IMR-90 (cell line): ENCODE results near the gene IRAK1. TPM values are rescaled to one million over a fixed set of nuclear protein-coding genes. Genes with fewer than 3 reads are reported as not detected.

Experiments
- ATAC-seq: fragments of 200-7000 bp; cut with Tn5 transposase; 2 replicates; pipeline ENCODE4 v1.9.1; 2020; ENCODE audit warnings: low read depth, mild to moderate bottlenecking, moderate library complexity
- BruUV-seq: library from RNA; stranded (reverse); fragments of 400-500 nt; replicated peaks from 2 replicates; lab custom pipeline; 2021; lab: Mats Ljungman, UMichigan
- CTCF ChIA-PET: fragments of 300-600 bp; formaldehyde crosslinking; extraction: SDS; loops from one replicate; lab custom pipeline; 2021; ENCODE audit warnings: antibody characterized with exemption; lab: Yijun Ruan, JAX
- POLR2A ChIA-PET: fragments of 300-600 bp; sonication (Branson Sonifier 250); formaldehyde crosslinking; loops from one replicate; lab custom pipeline; 2022; ENCODE audit warnings: antibody characterized with exemption; ENCODE audit not compliant: unreplicated experiment; lab: Charles Lee
- DNase-seq: peaks from one replicate; pipeline ENCODE4 v3.0.0; 2013
- H2AFZ ChIP-seq: replicated peaks from 2 replicates; pipeline ENCODE3; 2013; ENCODE audit warnings: low read length, mild to moderate bottlenecking; ENCODE audit not compliant: poor library complexity
- H2AK5ac ChIP-seq: 2 replicates; pipeline ENCODE4 v1.6.1; 2013; ENCODE audit warnings: low read depth, low read length, inconsistent platforms
- H2AK9ac ChIP-seq: replicated peaks from 2 replicates; pipeline ENCODE3; 2013; ENCODE audit warnings: mild to moderate bottlenecking, low read depth, low read length, moderate library complexity; ENCODE audit not compliant: poor library complexity
- H2BK120ac ChIP-seq: 2 replicates; pipeline ENCODE4 v1.6.1; 2013; ENCODE audit warnings: low read depth, low read length, inconsistent platforms
- H2BK15ac ChIP-seq: 3 replicates; pipeline ENCODE4 v1.6.1; 2013; ENCODE audit warnings: low read depth, low read length, inconsistent platforms
- H2BK20ac ChIP-seq: 2 replicates; pipeline ENCODE4 v1.6.1; 2013; ENCODE audit warnings: low read depth, mild to moderate bottlenecking, inconsistent platforms, low read length, moderate library complexity
- H2BK5ac ChIP-seq: 2 replicates; pipeline ENCODE4 v1.6.1; 2013; ENCODE audit warnings: mild to moderate bottlenecking, low read depth, low read length, inconsistent platforms; ENCODE audit not compliant: poor library complexity, severe bottlenecking
- H3K14ac ChIP-seq: replicated peaks from 2 replicates; pipeline ENCODE4 v1.6.1; 2013; ENCODE audit warnings: low read depth, low read length, inconsistent platforms
- H3K18ac ChIP-seq: 2 replicates; pipeline ENCODE4 v1.6.1; 2013; ENCODE audit warnings: low read depth, low read length, control low read depth
- H3K23ac ChIP-seq: 2 replicates; pipeline ENCODE4 v1.6.1; 2013; ENCODE audit warnings: low read depth, low read length, inconsistent platforms
- H3K27ac ChIP-seq: 2 replicates; pipeline ENCODE4 v1.5.1; 2013; ENCODE audit warnings: mild to moderate bottlenecking, control low read depth, low read length; ENCODE audit not compliant: insufficient read depth
- H3K27me3 ChIP-seq: 2 replicates; pipeline ENCODE4 v1.6.1; 2013; ENCODE audit warnings: low read length; ENCODE audit not compliant: control insufficient read depth, insufficient read depth
- H3K36me3 ChIP-seq: 2 replicates; pipeline ENCODE4 v1.6.1; 2013; ENCODE audit warnings: low read length, mixed read lengths; ENCODE audit not compliant: control insufficient read depth, insufficient read depth
- H3K4ac ChIP-seq: 2 replicates; pipeline ENCODE4 v1.6.1; 2013; ENCODE audit warnings: low read depth, low read length, inconsistent platforms
- H3K4me1 ChIP-seq: 2 replicates; pipeline ENCODE4 v1.6.1; 2013; ENCODE audit warnings: low read length, mixed read lengths; ENCODE audit not compliant: control insufficient read depth, insufficient read depth
- H3K4me2 ChIP-seq: 2 replicates; pipeline ENCODE4 v1.6.1; 2013; ENCODE audit warnings: low read depth, mild to moderate bottlenecking, control low read depth, low read length, moderate library complexity
- H3K4me3 ChIP-seq: 2 replicates; pipeline ENCODE4 v1.5.1; 2013; ENCODE audit warnings: low read depth, mild to moderate bottlenecking, control low read depth, low read length, moderate library complexity; ENCODE audit not compliant: insufficient read depth
- H3K56ac ChIP-seq: 2 replicates; pipeline ENCODE4 v1.6.1; 2013; ENCODE audit warnings: low read length, inconsistent platforms; ENCODE audit not compliant: insufficient read depth; ENCODE audit errors: extremely low read depth
- H3K79me1 ChIP-seq, 2 experiments: 2 replicates each; pipeline ENCODE4 v1.6.1; 2013; ENCODE audit warnings: low read length in 2 of 2, inconsistent platforms in 1 of 2, low read depth in 1 of 2
- H3K9ac ChIP-seq: 2 replicates; pipeline ENCODE4 v1.6.1; 2013; ENCODE audit warnings: low read depth, low read length, control low read depth
- H3K9me1 ChIP-seq: 2 replicates; pipeline ENCODE4 v1.6.1; 2013; ENCODE audit warnings: low read length, inconsistent platforms; ENCODE audit not compliant: insufficient read depth
- H3K9me3 ChIP-seq: 2 replicates; pipeline ENCODE4 v1.6.1; 2013; ENCODE audit warnings: low read length; ENCODE audit not compliant: control insufficient read depth, insufficient read depth
- H4K20me1 ChIP-seq: 2 replicates; pipeline ENCODE4 v1.6.1; 2013; ENCODE audit warnings: low read length, inconsistent platforms; ENCODE audit not compliant: insufficient read depth
- H4K5ac ChIP-seq: 2 replicates; pipeline ENCODE4 v1.6.1; 2013; ENCODE audit warnings: mild to moderate bottlenecking, low read depth, low read length, control low read depth
- H4K8ac ChIP-seq, 2 experiments: 2 replicates each; pipeline ENCODE4 v1.6.1; 2013; ENCODE audit warnings: low read depth in 2 of 2, low read length in 2 of 2, control low read depth in 1 of 2, inconsistent platforms in 1 of 2
- H4K91ac ChIP-seq: 2 replicates; pipeline ENCODE4 v1.6.1; 2013; ENCODE audit warnings: low read depth, low read length, inconsistent platforms; ENCODE audit not compliant: insufficient read depth
- BHLHE40 ChIP-seq: fragments of 150-350 bp; IDR thresholded peaks from 2 replicates; pipeline ENCODE4 v1.6.1; 2016; ENCODE audit warnings: mild to moderate bottlenecking, low read depth, low read length
- CEBPB ChIP-seq: IDR thresholded peaks from 2 replicates; pipeline ENCODE4 v1.6.1; 2012; ENCODE audit warnings: low read depth, low read length, improper control_type of control experiment
- CHD1 ChIP-seq: IDR thresholded peaks from 2 replicates; pipeline ENCODE4 v1.6.1; 2012; ENCODE audit warnings: low read depth, low read length, improper control_type of control experiment
- ELK1 ChIP-seq: fragments of 150-350 bp; IDR thresholded peaks from 2 replicates; pipeline ENCODE4 v1.6.1; 2016; ENCODE audit warnings: low read depth, mild to moderate bottlenecking, low read length, moderate library complexity, borderline replicate concordance
- FOS ChIP-seq: fragments of 150-350 bp; IDR thresholded peaks from 2 replicates; pipeline ENCODE4 v1.6.1; 2016; ENCODE audit warnings: low read depth, low read length
- MAFK ChIP-seq: IDR thresholded peaks from 2 replicates; pipeline ENCODE4 v1.6.1; 2012; ENCODE audit warnings: low read depth, low read length, improper control_type of control experiment
- MAZ ChIP-seq: IDR thresholded peaks from 2 replicates; pipeline ENCODE4 v1.6.1; 2012; ENCODE audit warnings: low read depth, mild to moderate bottlenecking, low read length, improper control_type of control experiment, moderate library complexity, borderline replicate concordance
- MXI1 ChIP-seq: IDR thresholded peaks from 2 replicates; pipeline ENCODE4 v1.6.1; 2012; ENCODE audit warnings: low read depth, mild to moderate bottlenecking, low read length, moderate library complexity, borderline replicate concordance
- POLR2A ChIP-seq: IDR thresholded peaks from 2 replicates; pipeline ENCODE4 v1.6.1; 2012; ENCODE audit warnings: mild to moderate bottlenecking, low read depth, low read length
- RAD21 ChIP-seq: IDR thresholded peaks from 2 replicates; pipeline ENCODE4 v1.6.1; 2012; ENCODE audit warnings: low read length, improper control_type of control experiment
- RCOR1 ChIP-seq: IDR thresholded peaks from 2 replicates; pipeline ENCODE4 v1.6.1; 2012; ENCODE audit warnings: mild to moderate bottlenecking, low read length, improper control_type of control experiment; ENCODE audit not compliant: insufficient replicate concordance
- RFX5 ChIP-seq: IDR thresholded peaks from 2 replicates; pipeline ENCODE4 v1.8.0; 2012; ENCODE audit warnings: low read depth, mild to moderate bottlenecking, low read length, moderate library complexity
- SMC3 ChIP-seq: fragments of 150-350 bp; IDR thresholded peaks from 2 replicates; pipeline ENCODE4 v1.6.1; 2016; ENCODE audit warnings: low read depth, mild to moderate bottlenecking, antibody characterized with exemption, low read length, moderate library complexity
- USF2 ChIP-seq: fragments of 150-350 bp; IDR thresholded peaks from 2 replicates; pipeline ENCODE4 v1.6.1; 2017; ENCODE audit warnings: mild to moderate bottlenecking, antibody characterized with exemption, low read length, low read depth
- WGBS, 2 experiments: methylation state at CpG; one replicate each; pipeline versions ENCODE4 v1.1.5 to v1.1.7; 2013; ENCODE audit warnings: missing lambda C conversion rate in 2 of 2; ENCODE audit not compliant: insufficient read length in 1 of 2; ENCODE audit errors: extremely low coverage in 2 of 2; 5-methylcytosine and 5-hydroxymethylcytosine counted together
- dilution Hi-C: fragments of 300-500 bp; cut with HindIII; formaldehyde crosslinking; loops from one replicate; pipeline ENCODE4 v1.14.3; 2018; ENCODE audit warnings: low sequenced_read_pairs; ENCODE audit not compliant: unreplicated experiment
- in situ Hi-C: fragments of 300-500 bp; cut with MboI; formaldehyde crosslinking; loops from 3 replicates; pipeline ENCODE4 v1.14.3; 2019; ENCODE audit warnings: low sequenced_read_pairs, inconsistent platforms, mixed read lengths
- intact Hi-C: fragments of 100-400 bp; cut with micrococcal nuclease; formaldehyde crosslinking; loops from 2 replicates; pipeline ENCODE4 v1.10.0; 2022
- polyA plus RNA-seq, 3 experiments: library from polyadenylated mRNA; depleted of rRNA; stranded (reverse); fragments of >200 nt; gene quantifications; 2 replicates each; pipeline ENCODE4 v1.2.3, GENCODE V29; 2012; ENCODE audit warnings: low replicate concordance in 1 of 3
- total RNA-seq: library from RNA; depleted of rRNA; stranded (reverse); fragments of >200 nt; gene quantifications from 2 replicates; pipeline ENCODE4 v1.2.3, GENCODE V29; 2012
- TF ChIP-seq, protein P1 (sequence below): conservative IDR thresholded peaks from 2 replicates; pipeline ENCODE4 v1.5.1; 2012; ENCODE audit warnings: mild to moderate bottlenecking, low read depth, low read length, improper control_type of control experiment

The IRAK1 gene
- total and polyA plus RNA-seq, 2 of the 4 experiments (the other 2 are of a cell fraction): 33.3 to 50.2 TPM

GRCh38 chrX:153981771-153982533 lies 37.8 kb downstream of the IRAK1 start:
- Histone ChIP-seq H2AK9ac (peak overlapping the region; percentile 70), H2BK120ac (no peak overlapping the region), H3K56ac (no peak overlapping the region), H3K9me1 (no peaks in the 10 kb centered on the region), H3K4me1 (no peaks in the 10 kb centered on the region), H2BK15ac (no peak overlapping the region), H4K8ac (no peak overlapping the region), H3K4me3 (no peak overlapping the region), H3K4me2 (no peak overlapping the region), H3K36me3 (no peaks in the 10 kb centered on the region; the same call in 1 of the 2 replicates), H4K20me1 (no peaks in the 10 kb centered on the region), H3K14ac (no peak overlapping the region), H2BK20ac (no peak overlapping the region), H3K9me3 (peaks cover 4% of the 10 kb centered on the region; the same call in 1 of the 2 replicates), H3K27ac (no peak overlapping the region), H3K9ac (no peak overlapping the region), H4K91ac (no peak overlapping the region), H3K4ac (no peak overlapping the region), H3K79me1 (no peaks in the 10 kb centered on the region), H2AK5ac (no peak overlapping the region), H3K23ac (no peak overlapping the region), H3K18ac (no peak overlapping the region), H2AFZ (no peak overlapping the region), H3K27me3 (no peaks in the 10 kb centered on the region; the same call in 1 of the 2 replicates), H2BK5ac (no peak overlapping the region), H4K5ac (no peak overlapping the region)
- DNase-seq: no peak
- intact Hi-C loops (no loop called here), dilution Hi-C loops (no loop called here), in situ Hi-C loops (no loop called here)
- WGBS, 2 experiments: 89% methylated on average over 40 of the region's 52 CpGs; no CpG with 5 or more reads in 1 of the 2 experiments
- ChIA-PET CTCF (no interaction called here), POLR2A (no interaction called here)
- ATAC-seq: no peak
- no TSS peak for BruUV-seq
- no peak for TF ChIP-seq BHLHE40
- no peak for TF ChIP-seq RFX5
- TF ChIP-seq CEBPB: no peak
- no peak for TF ChIP-seq CHD1
- no peak for TF ChIP-seq USF2
- TF ChIP-seq POLR2A: no peak
- TF ChIP-seq, protein P1, sequence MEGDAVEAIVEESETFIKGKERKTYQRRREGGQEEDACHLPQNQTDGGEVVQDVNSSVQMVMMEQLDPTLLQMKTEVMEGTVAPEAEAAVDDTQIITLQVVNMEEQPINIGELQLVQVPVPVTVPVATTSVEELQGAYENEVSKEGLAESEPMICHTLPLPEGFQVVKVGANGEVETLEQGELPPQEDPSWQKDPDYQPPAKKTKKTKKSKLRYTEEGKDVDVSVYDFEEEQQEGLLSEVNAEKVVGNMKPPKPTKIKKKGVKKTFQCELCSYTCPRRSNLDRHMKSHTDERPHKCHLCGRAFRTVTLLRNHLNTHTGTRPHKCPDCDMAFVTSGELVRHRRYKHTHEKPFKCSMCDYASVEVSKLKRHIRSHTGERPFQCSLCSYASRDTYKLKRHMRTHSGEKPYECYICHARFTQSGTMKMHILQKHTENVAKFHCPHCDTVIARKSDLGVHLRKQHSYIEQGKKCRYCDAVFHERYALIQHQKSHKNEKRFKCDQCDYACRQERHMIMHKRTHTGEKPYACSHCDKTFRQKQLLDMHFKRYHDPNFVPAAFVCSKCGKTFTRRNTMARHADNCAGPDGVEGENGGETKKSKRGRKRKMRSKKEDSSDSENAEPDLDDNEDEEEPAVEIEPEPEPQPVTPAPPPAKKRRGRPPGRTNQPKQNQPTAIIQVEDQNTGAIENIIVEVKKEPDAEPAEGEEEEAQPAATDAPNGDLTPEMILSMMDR: no peak
- no peak for TF ChIP-seq MXI1
- no peak for TF ChIP-seq MAZ
- no peak for TF ChIP-seq MAFK
- no peak for TF ChIP-seq RAD21
- TF ChIP-seq ELK1: no peak
- no peak for TF ChIP-seq RCOR1
- TF ChIP-seq SMC3: no peak
- no peak for TF ChIP-seq FOS
